Endothelial cell of umbilical vein (primary cell): Measurements from ENCODE around the gene AMIGO3. TPM values are rescaled to one million over a fixed set of nuclear protein-coding genes. Genes with fewer than 3 reads are reported as not detected.

Experiments used
- BruUV-seq: library from RNA; stranded (reverse); fragments of 400-500 nt; replicated peaks from 2 replicates; lab custom pipeline; 2021; lab: Mats Ljungman, UMichigan
- CTCF ChIA-PET: fragments of 300-600, 350-600 bp; sonication (Branson Sonifier 250); formaldehyde crosslinking; loops from one replicate; lab custom pipeline; 2021; ENCODE audit warnings: antibody characterized with exemption, inconsistent platforms; lab: Charles Lee
- POLR2A ChIA-PET: fragments of 300-600, 350-600 bp; sonication (Branson Sonifier 250); formaldehyde crosslinking; loops from one replicate; lab custom pipeline; 2021; ENCODE audit warnings: antibody characterized with exemption, inconsistent platforms; lab: Charles Lee
- DNase-seq: peaks from one replicate; pipeline ENCODE4 v3.0.0-alpha.2; 2011; ENCODE audit warnings: low read depth, low spot score
- FAIRE-seq: peaks from 2 replicates; lab custom pipeline; 2011; peaks lifted over from hg19 to GRCh38; lab: Jason Lieb, UNC
- H2AFZ ChIP-seq: 2 replicates; pipeline ENCODE4 v1.6.0; 2012; ENCODE audit warnings: low read depth, low read length, control low read depth, inconsistent platforms
- H3K27ac ChIP-seq: 2 replicates; pipeline ENCODE4 v1.5.1; 2011; ENCODE audit warnings: low read depth, mild to moderate bottlenecking, control low read depth, low read length, moderate library complexity; ENCODE audit not compliant: insufficient read depth
- H3K27me3 ChIP-seq, 2 experiments: 2 replicates each; pipeline versions ENCODE4 v1.6.0 to v1.6.1; 2011; ENCODE audit warnings: low read length in 2 of 2, mixed read lengths in 1 of 2; ENCODE audit not compliant: control insufficient read depth in 2 of 2, insufficient read depth in 2 of 2
- H3K36me3 ChIP-seq, 2 experiments: 2 replicates in 1 of 2; 3 replicates in 1 of 2; pipeline ENCODE4 v1.5.1; 2011; ENCODE audit warnings: low read length in 2 of 2, mild to moderate bottlenecking in 1 of 2, moderate library complexity in 1 of 2; ENCODE audit not compliant: control insufficient read depth in 2 of 2, insufficient read depth in 2 of 2; ENCODE audit errors: extremely low read depth in 1 of 2
- H3K4me1 ChIP-seq: 3 replicates; pipeline ENCODE4 v1.5.1; 2011; ENCODE audit warnings: mild to moderate bottlenecking, low read length; ENCODE audit not compliant: control insufficient read depth, insufficient read depth; ENCODE audit errors: extremely low read depth
- H3K4me2 ChIP-seq: 2 replicates; pipeline ENCODE4 v1.6.1; 2011; ENCODE audit warnings: low read length, control low read depth, mixed read lengths; ENCODE audit not compliant: insufficient read depth
- H3K4me3 ChIP-seq, 3 experiments: fragments of 200-600 bp in 1 of 3; sonication (generic), shearing (Covaris generic) in 1 of 3; replicated peaks in 1 of 3; 2 replicates each; pipeline ENCODE4 v1.5.1; 2011 to 2016; ENCODE audit warnings: control low read depth in 3 of 3, low read length in 3 of 3, mild to moderate bottlenecking in 2 of 3, inconsistent platforms in 1 of 3, low read depth in 1 of 3, moderate library complexity in 1 of 3; ENCODE audit not compliant: insufficient read depth in 1 of 3
- H3K79me2 ChIP-seq: 2 replicates; pipeline ENCODE4 v1.6.0; 2012; ENCODE audit warnings: low read length, inconsistent platforms; ENCODE audit not compliant: control insufficient read depth, insufficient read depth
- H3K9ac ChIP-seq: replicated peaks from 2 replicates; pipeline ENCODE3; 2011; ENCODE audit warnings: low read length, control low read depth; ENCODE audit not compliant: insufficient read depth; ENCODE audit errors: extremely low read depth
- H3K9me1 ChIP-seq: replicated peaks from 3 replicates; pipeline ENCODE4 v1.6.0; 2011; ENCODE audit warnings: mild to moderate bottlenecking, low read length; ENCODE audit not compliant: control insufficient read depth, insufficient read depth; ENCODE audit errors: extremely low read depth
- H3K9me3 ChIP-seq: replicated peaks from 2 replicates; pipeline ENCODE4 v1.5.1; 2012; ENCODE audit warnings: low read length, inconsistent platforms; ENCODE audit not compliant: control insufficient read depth, insufficient read depth
- H4K20me1 ChIP-seq: replicated peaks from 2 replicates; pipeline ENCODE3; 2011; ENCODE audit warnings: mild to moderate bottlenecking, low read length; ENCODE audit not compliant: control insufficient read depth, insufficient read depth; ENCODE audit errors: extremely low read depth
- EZH2 ChIP-seq: IDR thresholded peaks from 2 replicates; pipeline ENCODE4 v1.6.1; 2012; ENCODE audit warnings: borderline replicate concordance, low read depth, mild to moderate bottlenecking, moderate library complexity, low read length, inconsistent platforms; ENCODE audit not compliant: severe bottlenecking
- FOS ChIP-seq: IDR thresholded peaks from 2 replicates; pipeline ENCODE4 v1.6.1; 2011; ENCODE audit warnings: mild to moderate bottlenecking, low read length, moderate library complexity, borderline replicate concordance; ENCODE audit not compliant: insufficient read depth
- GATA2 ChIP-seq: IDR thresholded peaks from 2 replicates; pipeline ENCODE4 v1.7.0; 2011; ENCODE audit warnings: low read depth, mild to moderate bottlenecking, moderate library complexity, mixed read lengths, low read length; ENCODE audit not compliant: insufficient read length, insufficient read depth
- JUN ChIP-seq: IDR thresholded peaks from 2 replicates; pipeline ENCODE4 v1.6.1; 2011; ENCODE audit warnings: borderline replicate concordance, low read depth; ENCODE audit not compliant: insufficient read length, insufficient read depth
- MAX ChIP-seq: IDR thresholded peaks from 2 replicates; pipeline ENCODE4 v1.6.1; 2011; ENCODE audit not compliant: insufficient read depth, insufficient read length
- MYC ChIP-seq: IDR thresholded peaks from one replicate; pipeline ENCODE4 v1.6.1; 2011; ENCODE audit warnings: mild to moderate bottlenecking, low read depth, low read length
- POLR2A ChIP-seq: IDR thresholded peaks from 2 replicates; pipeline ENCODE4 v1.6.1; 2012; ENCODE audit warnings: low read depth, mild to moderate bottlenecking, control low read depth, low read length
- POLR2AphosphoS5 ChIP-seq: IDR thresholded peaks from 2 replicates; pipeline ENCODE4 v1.6.1; 2012; ENCODE audit warnings: low read depth, mild to moderate bottlenecking, control low read depth, low read length, moderate library complexity; ENCODE audit not compliant: insufficient read depth
- dilution Hi-C: fragments of 300-500 bp; cut with MboI; formaldehyde crosslinking; loops from one replicate; pipeline ENCODE4 v1.15.0; 2019; ENCODE audit warnings: low sequenced_read_pairs; ENCODE audit not compliant: extremely low pct_ligation_motif_present
- intact Hi-C: fragments of 100-400 bp; cut with micrococcal nuclease; formaldehyde crosslinking; loops from one replicate; pipeline ENCODE4 v1.10.0; 2022
- polyA plus RNA-seq, 4 experiments: library from polyadenylated mRNA; depleted of rRNA in 3 of 4; stranded (reverse) in 3 of 4; unstranded in 1 of 4; fragments of >200 nt; gene quantifications; 2 replicates each; pipeline versions ENCODE4 v1.2.1 to v1.2.3, GENCODE V29; 2011 to 2012; ENCODE audit warnings: missing spikeins in 1 of 4
- total RNA-seq: library from RNA; stranded (reverse); gene quantifications from 2 replicates; pipeline ENCODE4 v1.2.3, GENCODE V29; 2021
- TF ChIP-seq, protein P1 (sequence below), 2 donors: IDR thresholded peaks; 1 replicate in 1 of 2; 2 replicates in 1 of 2; pipeline ENCODE4 v1.5.1; 2011; ENCODE audit warnings: low read length in 2 of 2, mild to moderate bottlenecking in 2 of 2, moderate library complexity in 2 of 2, control low read depth in 1 of 2, inconsistent platforms in 1 of 2, low read depth in 1 of 2; ENCODE audit not compliant: insufficient read depth in 1 of 2; ENCODE audit errors: extremely low read depth in 1 of 2

AMIGO3 gene
- total and polyA plus RNA-seq, 2 donors (not counting 3 experiments of a cell fraction or from before 2014, with no cell fraction given): 0.21 TPM; not detected in 1

GRCh38 chr3:49732597-49732996 lies 13.1 kb upstream of the AMIGO3 start:
- Histone ChIP-seq H4K20me1 (no peaks in the 10 kb centered on the region), H3K27me3 (no peaks in the 10 kb centered on the region), H3K4me3 (no peak overlapping the region), H3K9me3 (no peaks in the 10 kb centered on the region), H3K36me3 (peaks cover 6 to 17% of the 10 kb centered on the region in 2 experiments), H3K9me1 (no peaks in the 10 kb centered on the region), H3K79me2 (peaks cover 2% of the 10 kb centered on the region), H3K9ac (no peak overlapping the region), H3K27ac (no peak overlapping the region), H2AFZ (no peak overlapping the region), H3K4me1 (no peaks in the 10 kb centered on the region), H3K4me2 (no peak overlapping the region)
- FAIRE-seq: no peak
- no peak for DNase-seq
- dilution Hi-C loops (no loop called here), intact Hi-C loops (no loop called here)
- ChIA-PET POLR2A (no interaction called here), CTCF (no interaction called here)
- BruUV-seq: no TSS peak
- no peak for TF ChIP-seq POLR2AphosphoS5
- TF ChIP-seq JUN: no peak
- TF ChIP-seq EZH2: no peak
- TF ChIP-seq MAX: no peak
- TF ChIP-seq FOS: no peak
- TF ChIP-seq POLR2A: no peak
- TF ChIP-seq, protein P1, sequence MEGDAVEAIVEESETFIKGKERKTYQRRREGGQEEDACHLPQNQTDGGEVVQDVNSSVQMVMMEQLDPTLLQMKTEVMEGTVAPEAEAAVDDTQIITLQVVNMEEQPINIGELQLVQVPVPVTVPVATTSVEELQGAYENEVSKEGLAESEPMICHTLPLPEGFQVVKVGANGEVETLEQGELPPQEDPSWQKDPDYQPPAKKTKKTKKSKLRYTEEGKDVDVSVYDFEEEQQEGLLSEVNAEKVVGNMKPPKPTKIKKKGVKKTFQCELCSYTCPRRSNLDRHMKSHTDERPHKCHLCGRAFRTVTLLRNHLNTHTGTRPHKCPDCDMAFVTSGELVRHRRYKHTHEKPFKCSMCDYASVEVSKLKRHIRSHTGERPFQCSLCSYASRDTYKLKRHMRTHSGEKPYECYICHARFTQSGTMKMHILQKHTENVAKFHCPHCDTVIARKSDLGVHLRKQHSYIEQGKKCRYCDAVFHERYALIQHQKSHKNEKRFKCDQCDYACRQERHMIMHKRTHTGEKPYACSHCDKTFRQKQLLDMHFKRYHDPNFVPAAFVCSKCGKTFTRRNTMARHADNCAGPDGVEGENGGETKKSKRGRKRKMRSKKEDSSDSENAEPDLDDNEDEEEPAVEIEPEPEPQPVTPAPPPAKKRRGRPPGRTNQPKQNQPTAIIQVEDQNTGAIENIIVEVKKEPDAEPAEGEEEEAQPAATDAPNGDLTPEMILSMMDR (IDR thresholded peaks at IDR 0.05; ENCODE audit: extremely low read depth in 1 of 2, insufficient read depth in 1 of 2, low read depth in 1 of 2, low read length in 2 of 2): no peak
- TF ChIP-seq GATA2: no peak
- no peak for TF ChIP-seq MYC
